CD4-positive, alpha-beta T cell (primary cell): Measurements from ENCODE around the gene CHGA. TPM values are rescaled to one million over a fixed set of nuclear protein-coding genes. Genes with fewer than 3 reads are reported as not detected.

Experiments used
- ATAC-seq: fragments of 200-7000 bp; cut with Tn5 transposase; one replicate; pipeline ENCODE4 v1.10.0; 2022; ENCODE audit warnings: mild to moderate bottlenecking; ENCODE audit not compliant: poor library complexity
- CTCF ChIA-PET: fragments of 350-600 bp; sonication (Branson Sonifier 250); formaldehyde crosslinking; loops from one replicate; lab custom pipeline; 2021; ENCODE audit warnings: antibody characterized with exemption, inconsistent platforms; lab: Charles Lee
- POLR2A ChIA-PET: fragments of 350-600 bp; sonication (Branson Sonifier 250); formaldehyde crosslinking; loops from one replicate; lab custom pipeline; 2021; ENCODE audit warnings: antibody characterized with exemption, inconsistent platforms; lab: Charles Lee
- DNase-seq, 14 experiments: peaks; one replicate each; pipeline ENCODE4 v3.0.0-alpha.2; 2013 to 2020; ENCODE audit warnings: mixed read lengths in 2 of 14
- H3K27ac ChIP-seq, 2 donors: one replicate each; pipeline versions ENCODE4 v1.5.1 to v1.7.0; 2013; ENCODE audit warnings: low read length in 2 of 2, low read depth in 1 of 2, mild to moderate bottlenecking in 1 of 2
- H3K27me3 ChIP-seq, 2 experiments: 1 replicate in 1 of 2; 2 replicates in 1 of 2; pipeline versions ENCODE4 v1.6.1 to v1.7.0; 2013; ENCODE audit warnings: low read length in 2 of 2, control low read depth in 1 of 2, mild to moderate bottlenecking in 1 of 2, moderate library complexity in 1 of 2; ENCODE audit not compliant: insufficient read depth in 2 of 2, control insufficient read depth in 1 of 2
- H3K36me3 ChIP-seq: one replicate; pipeline ENCODE4 v1.6.1; 2013; ENCODE audit warnings: low read length, control low read depth; ENCODE audit not compliant: insufficient read depth
- H3K4me1 ChIP-seq: one replicate; pipeline ENCODE4 v1.6.1; 2013; ENCODE audit warnings: low read length, control low read depth; ENCODE audit not compliant: insufficient read depth
- H3K4me3 ChIP-seq: one replicate; pipeline ENCODE4 v1.5.1; 2013; ENCODE audit warnings: mild to moderate bottlenecking, low read length, moderate library complexity
- H3K9me3 ChIP-seq, 2 experiments: 1 replicate in 1 of 2; 2 replicates in 1 of 2; pipeline versions ENCODE4 v1.6.1 to v1.7.0; 2013; ENCODE audit warnings: low read length in 2 of 2, mild to moderate bottlenecking in 2 of 2, control low read depth in 1 of 2, moderate library complexity in 1 of 2; ENCODE audit not compliant: control insufficient read depth in 1 of 2, insufficient read depth in 1 of 2
- H3K27ac Mint-ChIP-seq: one replicate; pipeline ENCODE4 v1.8.0; 2020; ENCODE audit warnings: mixed read lengths
- H3K27me3 Mint-ChIP-seq: one replicate; pipeline ENCODE4 v1.8.0; 2021; ENCODE audit warnings: mixed read lengths
- H3K36me3 Mint-ChIP-seq: one replicate; pipeline ENCODE4 v1.8.0; 2021; ENCODE audit warnings: low read depth, mixed read lengths
- H3K4me1 Mint-ChIP-seq: one replicate; pipeline ENCODE4 v1.8.0; 2021; ENCODE audit warnings: low read depth, mixed read lengths
- H3K4me3 Mint-ChIP-seq: one replicate; pipeline ENCODE4 v1.8.0; 2020; ENCODE audit warnings: mild to moderate bottlenecking, mixed read lengths
- H3K9me3 Mint-ChIP-seq: one replicate; pipeline ENCODE4 v1.8.0; 2020; ENCODE audit warnings: mixed read lengths
- CTCF ChIP-seq: fragments of 200-600 bp; IDR thresholded peaks from one replicate; pipeline ENCODE4 v1.8.0; 2022; ENCODE audit warnings: antibody characterized with exemption, mild to moderate bottlenecking
- intact Hi-C, 2 experiments: fragments of 100-400 bp; cut with DNase I in 1 of 2; cut with micrococcal nuclease in 1 of 2; formaldehyde crosslinking; loops; one replicate each; pipeline versions ENCODE4 v1.15.1 to v1.9.0; 2023 to 2025; cut with DNase I, micrococcal nuclease
- total RNA-seq, 174 experiments: library from RNA in 2 of 174; stranded (reverse) in 2 of 174; gene quantifications; one replicate each; pipeline ENCODE4 v1.2.3 and lab custom pipeline; 2021 to 2026

Gene CHGA
- total RNA-seq, 2 experiments from 2014 or later = not detected

DNA sequence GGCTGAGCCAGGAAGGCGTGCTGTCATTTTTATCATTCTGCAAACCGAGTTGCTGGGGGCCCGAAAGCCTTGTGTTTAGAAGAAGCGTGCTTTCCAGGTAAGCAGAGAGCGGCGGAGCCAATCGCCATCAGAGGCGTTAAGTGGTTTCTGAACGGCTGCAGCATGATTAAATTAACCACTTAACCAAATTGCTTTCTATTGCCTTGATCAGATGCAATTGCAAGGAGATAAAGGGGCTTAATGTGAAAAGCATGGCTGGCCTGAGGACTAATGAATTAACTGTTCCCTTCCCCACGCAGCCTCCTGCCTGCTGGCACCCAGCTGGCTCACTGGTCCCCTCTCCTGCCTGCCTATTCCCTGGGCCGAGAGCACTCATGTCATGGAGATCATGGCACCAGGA lies 36.6 kb upstream of the CHGA start:
- ATAC-seq (no peak), DNase-seq (no peak)
- TF ChIP-seq CTCF = no peak
- peaks cover 39% of the 10 kb centered on the region for H3K27me3 Mint-ChIP-seq
- Histone ChIP-seq H3K4me1 (no peaks in the 10 kb centered on the region), H3K36me3 (no peaks in the 10 kb centered on the region), H3K27ac (no peak overlapping the region), H3K27me3 (peaks cover 0 to 4% of the 10 kb centered on the region in 2 experiments), H3K4me3 (no peak overlapping the region), H3K9me3 (peaks cover 0 to 12% of the 10 kb centered on the region in 2 experiments)
- no peaks in the 10 kb centered on the region for H3K9me3 Mint-ChIP-seq
- H3K36me3 Mint-ChIP-seq = no peaks in the 10 kb centered on the region
- no peak overlapping the region for H3K27ac Mint-ChIP-seq
- intact Hi-C loops = no loop called here
- CTCF ChIA-PET = no interaction called here
- H3K4me1 Mint-ChIP-seq = no peaks in the 10 kb centered on the region
- POLR2A ChIA-PET = no interaction called here
- no peak overlapping the region for H3K4me3 Mint-ChIP-seq

- H3K27ac ChIP-seq = no peak overlapping the region
- Mint-ChIP-seq H3K9me3 (no peaks in the 10 kb centered on the region), H3K36me3 (no peaks in the 10 kb centered on the region), H3K4me3 (no peak overlapping the region), H3K27ac (no peak overlapping the region), H3K27me3 (peaks cover 34% of the 10 kb centered on the region), H3K4me1 (no peaks in the 10 kb centered on the region)
- ATAC-seq (no peak), DNase-seq (no peak)
- TF ChIP-seq CTCF = no peak
- intact Hi-C loops = no loop called here
- ChIA-PET CTCF (no interaction called here), POLR2A (no interaction called here)
- no peaks in the 10 kb centered on the region for H3K27me3 ChIP-seq
- no peaks in the 10 kb centered on the region for H3K4me1 ChIP-seq
- peaks cover 0 to 18% of the 10 kb centered on the region in 2 experiments for H3K9me3 ChIP-seq
- H3K4me3 ChIP-seq = no peak overlapping the region
- H3K36me3 ChIP-seq = no peaks in the 10 kb centered on the region
These were observed 35.8 kb upstream of the CHGA start for GRCh38 chr14:92887157-92887556.

- Histone ChIP-seq H3K27ac (no peak overlapping the region), H3K27me3 (no peaks in the 10 kb centered on the region), H3K9me3 (peaks cover 0 to 22% of the 10 kb centered on the region in 2 experiments), H3K36me3 (no peaks in the 10 kb centered on the region), H3K4me3 (no peak overlapping the region), H3K4me1 (no peaks in the 10 kb centered on the region)
- no peaks in the 10 kb centered on the region for H3K36me3 Mint-ChIP-seq
- TF ChIP-seq CTCF = no peak
- ChIA-PET POLR2A (no interaction called here), CTCF (no interaction called here)
- no peak overlapping the region for H3K4me3 Mint-ChIP-seq
- DNase-seq (no peak), ATAC-seq (no peak)
- intact Hi-C loops = no loop called here
- H3K27me3 Mint-ChIP-seq = peaks cover 41% of the 10 kb centered on the region
- H3K4me1 Mint-ChIP-seq = no peaks in the 10 kb centered on the region
- peaks cover 7% of the 10 kb centered on the region for H3K9me3 Mint-ChIP-seq
- no peak overlapping the region for H3K27ac Mint-ChIP-seq
These were observed 34.1 kb upstream of the CHGA start for GRCh38 chr14:92888896-92889295.
